Renal cortical epithelial cell (primary cell): Measurements from ENCODE around the gene ETF1. TPM values are rescaled to one million over a fixed set of nuclear protein-coding genes. Genes with fewer than 3 reads are reported as not detected.
"Not testable (repeated sequence)": the region's sequence is repeated elsewhere in the genome, so short reads cannot be mapped to it uniquely, and the experiment has no call there.

Experiments used
- DNase-seq: peaks from one replicate; pipeline ENCODE4 v3.0.0-alpha.2; 2011; ENCODE audit warnings: low read depth
- total RNA-seq: library from RNA; depleted of rRNA; stranded (reverse); fragments of >200 nt; gene quantifications from 2 replicates; pipeline ENCODE4 v1.2.3, GENCODE V29; 2014

Gene ETF1
- total RNA-seq, 1 donor from 2014 or later = 135 TPM

DNA sequence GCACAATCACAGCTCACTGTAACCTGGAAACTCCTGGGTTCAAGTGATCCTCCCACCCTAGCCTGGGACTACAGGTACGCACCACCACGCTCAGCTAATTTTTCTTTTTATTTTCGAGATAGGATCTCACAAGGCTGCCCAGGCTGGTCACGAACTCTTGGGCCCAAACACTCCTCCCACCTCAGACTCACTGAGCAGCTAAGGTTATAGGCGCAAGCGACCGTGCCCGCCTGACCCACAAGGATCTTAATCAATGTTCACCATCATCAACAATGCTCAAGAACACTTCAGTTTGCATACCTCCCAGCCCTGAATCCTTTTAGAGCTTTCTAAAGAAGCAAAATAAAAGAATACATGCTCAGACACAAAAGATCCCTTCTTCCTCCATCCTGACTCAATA lies 13.2 kb downstream of the ETF1 start:
- DNase-seq = no peak

- DNase-seq = no peak
These were observed 14.1 kb downstream of the ETF1 start for GRCh38 chr5:138528744-138529469.

GRCh38 chr5:138528208-138528607 lies 14.8 kb downstream of the ETF1 start:
- DNase-seq = peak; percentile 39

GRCh38 chr5:138527170-138527569 lies 15.9 kb downstream of the ETF1 start:
- no peak for DNase-seq

GRCh38 chr5:138523406-138523805 lies 19.6 kb downstream of the ETF1 start:
- no peak for DNase-seq

DNA sequence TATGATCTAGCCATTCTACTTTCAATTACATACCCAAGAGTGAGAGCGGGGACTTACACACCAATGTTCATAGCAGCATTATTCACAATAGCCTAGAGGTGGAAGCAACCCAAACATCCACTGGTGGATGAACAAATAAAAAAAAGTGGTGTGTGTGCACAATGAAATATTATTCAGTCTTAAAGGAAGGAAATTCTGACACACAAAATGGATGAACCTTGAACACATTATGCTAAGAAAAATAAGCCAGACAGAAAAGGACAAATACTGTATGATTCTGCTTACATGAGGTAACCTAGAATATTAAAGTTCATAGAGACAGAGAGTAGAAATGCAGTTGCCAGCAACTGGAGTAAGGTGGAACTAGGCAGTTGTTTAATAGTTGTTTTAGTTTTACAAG lies 22.1 kb downstream of the ETF1 start:
- DNase-seq = no peak

DNA sequence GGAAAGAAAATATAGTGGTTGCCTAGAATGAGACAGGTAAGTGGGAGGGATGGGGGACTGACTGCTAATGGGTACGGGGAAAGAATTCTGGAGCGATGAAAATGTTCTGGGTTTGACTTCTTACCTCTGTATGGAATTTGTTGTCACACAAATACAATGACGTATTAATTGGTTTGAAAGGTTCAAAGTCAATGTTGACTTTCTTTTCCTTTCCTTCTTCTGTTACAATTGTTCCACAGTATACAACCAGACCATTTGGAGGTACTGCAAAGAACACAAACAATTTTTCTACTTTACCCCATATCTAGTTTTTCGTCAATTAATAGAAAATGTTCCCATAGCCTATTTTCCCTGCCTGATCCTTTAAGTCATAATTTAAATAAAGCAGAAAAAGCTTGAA lies 25.6 kb downstream of the ETF1 start:
- no peak for DNase-seq

GRCh38 chr5:138515556-138516245 lies 27.3 kb downstream of the ETF1 start:
- DNase-seq = no peak

GRCh38 chr5:138514021-138514420 lies 29.0 kb downstream of the ETF1 start:
- no peak for DNase-seq

- no peak for DNase-seq
These were observed 34.1 kb downstream of the ETF1 start for GRCh38 chr5:138508958-138509357.

GRCh38 chr5:138507485-138507884 lies 35.6 kb downstream of the ETF1 start:
- not testable (repeated sequence) for DNase-seq

- peak; percentile 34 for DNase-seq
These were observed 36.4 kb downstream of the ETF1 start for GRCh38 chr5:138506370-138507306.

DNA sequence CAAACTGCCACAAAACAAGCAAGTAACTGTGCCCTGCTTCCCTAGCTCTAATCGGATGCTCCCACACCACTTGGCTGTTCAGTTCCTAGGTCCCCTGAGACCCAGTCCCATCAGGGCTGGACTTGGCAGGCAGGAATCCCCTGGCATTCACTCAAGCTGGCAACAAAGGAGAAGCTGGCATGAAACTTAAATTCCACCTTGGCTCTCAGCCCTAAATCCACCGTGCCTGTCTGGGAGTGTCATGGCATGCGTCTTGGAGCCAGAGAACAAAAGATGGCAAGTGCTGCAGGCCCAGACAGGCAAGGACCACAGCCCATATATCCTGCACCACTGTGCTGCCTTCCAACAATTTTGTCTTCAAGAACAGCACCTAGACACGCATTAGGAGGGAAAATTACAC lies 38.2 kb downstream of the ETF1 start:
- no peak for DNase-seq

- peak; percentile 69 for DNase-seq
These were observed 39.4 kb downstream of the ETF1 start for GRCh38 chr5:138503487-138504270.

GRCh38 chr5:138502521-138502920 lies 40.5 kb downstream of the ETF1 start:
- no peak for DNase-seq

DNA sequence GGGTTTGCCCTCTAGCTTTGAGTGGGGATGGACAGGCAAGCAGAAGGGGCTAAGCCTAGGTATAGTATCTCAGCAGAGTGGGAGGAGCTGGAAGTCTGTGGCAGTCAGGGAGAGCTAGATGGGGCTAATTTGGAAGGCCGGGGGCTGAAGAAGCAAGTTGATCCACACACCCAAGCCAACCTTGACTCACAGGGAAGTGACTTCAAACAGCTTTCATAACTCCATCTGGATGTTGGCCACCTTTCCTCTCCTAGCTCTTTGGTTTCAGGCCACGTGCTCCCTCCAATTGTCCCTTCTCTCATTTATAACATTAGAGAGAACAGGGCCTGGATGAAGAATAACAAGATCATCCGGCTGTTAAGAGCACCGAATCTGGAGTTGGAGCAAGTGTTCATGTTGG lies 40.9 kb downstream of the ETF1 start:
- DNase-seq = no peak

DNA sequence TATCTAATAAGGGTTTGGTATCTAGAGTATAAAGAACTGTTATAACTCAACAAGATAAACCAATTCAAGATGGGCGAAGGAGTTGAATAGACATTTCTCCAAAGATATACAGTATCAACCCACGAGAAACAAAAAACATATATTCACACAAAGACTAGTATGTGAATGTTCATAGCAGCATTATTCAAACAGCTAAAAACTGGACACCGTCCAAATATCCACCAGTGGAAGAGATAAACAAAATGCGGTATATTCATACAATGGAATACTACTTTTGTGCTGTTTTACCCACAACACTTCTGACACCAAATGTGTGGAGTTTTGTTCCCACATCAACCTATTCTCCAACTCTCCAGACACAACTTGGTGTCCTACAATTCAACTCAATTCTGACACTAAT lies 44.7 kb downstream of the ETF1 start:
- DNase-seq = no peak

DNA sequence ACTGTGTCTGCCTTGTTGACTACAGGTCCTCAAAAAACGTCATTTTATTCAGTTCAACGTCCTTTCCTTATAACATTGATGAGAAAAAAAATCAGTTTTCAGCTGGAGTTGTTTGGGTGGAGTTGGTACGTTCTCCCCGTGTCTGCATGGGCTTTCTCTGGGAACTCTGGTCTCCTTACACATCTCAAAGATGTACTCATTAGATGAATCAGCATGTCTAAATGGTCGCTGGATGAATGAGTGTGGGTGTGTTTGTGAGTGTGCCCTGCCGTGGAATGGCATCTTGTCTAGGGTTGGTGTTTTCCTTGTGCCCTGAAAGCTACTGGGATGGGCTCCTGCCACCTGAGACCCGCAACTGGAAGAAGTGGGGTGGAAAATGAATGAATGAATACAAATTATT lies 47.7 kb downstream of the ETF1 start:
- no peak for DNase-seq

DNA sequence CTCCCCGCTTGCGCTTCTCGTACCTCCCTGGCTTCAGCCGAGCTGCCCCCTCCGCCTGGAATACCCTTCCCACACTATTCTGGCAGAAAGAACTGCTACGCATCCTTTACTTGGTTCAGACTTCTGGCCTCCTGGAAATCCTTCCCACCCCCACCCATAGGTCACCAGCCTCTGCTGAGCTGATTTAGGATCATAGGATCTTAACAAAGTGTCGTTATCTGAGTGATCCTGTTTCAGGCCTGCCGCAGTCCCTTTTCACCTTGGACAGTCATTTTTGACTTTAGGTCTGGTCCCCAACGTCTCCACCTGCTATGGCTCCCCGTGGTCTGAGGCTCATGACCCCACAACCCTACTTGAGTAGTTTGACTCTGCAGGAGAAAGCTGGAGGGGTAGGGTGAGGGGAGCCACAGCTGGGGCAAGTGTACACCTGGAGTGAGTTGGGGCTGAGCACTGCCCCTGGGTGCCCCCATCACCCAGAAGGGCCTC lies 50.4 kb downstream of the ETF1 start:
- DNase-seq = no peak

GRCh38 chr5:138491669-138492559 lies 51.1 kb downstream of the ETF1 start:
- DNase-seq = peak; percentile 67
